GM12891 (cell line): ENCODE results near the gene SLC25A47.
"Not testable (repeated sequence)": the region's sequence is repeated elsewhere in the genome, so short reads cannot be mapped to it uniquely, and the experiment has no call there.

Experiments
- DNase-seq: peaks from one replicate; pipeline ENCODE4 v3.0.0; 2011; ENCODE audit warnings: low spot score; ENCODE audit not compliant: insufficient read length
- FAIRE-seq: peaks from 2 replicates; lab custom pipeline; 2011; peaks lifted over from hg19 to GRCh38; lab: Jason Lieb, UNC
- PAX5 ChIP-seq: IDR thresholded peaks from 2 replicates; pipeline ENCODE4 v1.6.1; 2011; ENCODE audit warnings: low read length, moderate library complexity, mild to moderate bottlenecking; ENCODE audit not compliant: insufficient read depth, severe bottlenecking
- POLR2A ChIP-seq: IDR thresholded peaks from 2 replicates; pipeline ENCODE4 v1.6.1; 2011; ENCODE audit warnings: low read depth, low read length, control low read depth
- POLR2AphosphoS5 ChIP-seq: IDR thresholded peaks from 2 replicates; pipeline ENCODE4 v1.6.1; 2011; ENCODE audit warnings: low read depth, low read length, control low read depth
- POU2F2 ChIP-seq: IDR thresholded peaks from 2 replicates; pipeline ENCODE4 v1.6.1; 2011; ENCODE audit warnings: low read depth, mild to moderate bottlenecking, control low read depth, low read length, moderate library complexity
- SPI1 ChIP-seq: IDR thresholded peaks from 2 replicates; pipeline ENCODE4 v1.6.1; 2011; ENCODE audit warnings: low read depth, low read length, control low read depth
- TAF1 ChIP-seq: IDR thresholded peaks from 2 replicates; pipeline ENCODE4 v1.6.1; 2011; ENCODE audit warnings: low read depth, low read length, control low read depth

Gene SLC25A47

GRCh38 chr14:100333827-100334226 lies 10.7 kb downstream of the SLC25A47 start:
- DNase-seq: no peak
- TF ChIP-seq TAF1 (no peak), POLR2A (0 out of 2 replicates have a peak, but pooled peaks have one; percentile 34), POU2F2 (no peak), SPI1 (no peak), PAX5 (no peak), POLR2AphosphoS5 (no peak; the same call in 1 of the 2 replicates)
- FAIRE-seq: no peak

- DNase-seq (no peak), FAIRE-seq (no peak)
- TF ChIP-seq POLR2A (no peak), PAX5 (no peak), SPI1 (no peak), POU2F2 (no peak), TAF1 (no peak), POLR2AphosphoS5 (no peak)
These were observed 11.8 kb downstream of the SLC25A47 start for GRCh38 chr14:100334904-100335303.

GRCh38 chr14:100336618-100337530 lies 13.7 kb downstream of the SLC25A47 start:
- no peak for DNase-seq
- 0 out of 2 replicates have a peak, but pooled peaks have one; percentile 13 for TF ChIP-seq POU2F2
- no peak for TF ChIP-seq SPI1
- no peak for FAIRE-seq

- FAIRE-seq: peak; percentile 9
- TF ChIP-seq POLR2A: 0 out of 2 replicates have a peak, but pooled peaks have one; percentile 28
- no peak for TF ChIP-seq PAX5
- no peak for TF ChIP-seq SPI1
- TF ChIP-seq TAF1: no peak
- TF ChIP-seq POU2F2: no peak; the same call in 1 of the 2 replicates
- peak; percentile 17; the same call in 1 of the 2 replicates for TF ChIP-seq POLR2AphosphoS5
These were observed 16.8 kb downstream of the SLC25A47 start for GRCh38 chr14:100339766-100340422.

GRCh38 chr14:100340423-100340813 lies 17.3 kb downstream of the SLC25A47 start:
- FAIRE-seq: no peak
- no peak for DNase-seq
- TF ChIP-seq TAF1 (no peak), POLR2A (no peak), POU2F2 (no peak), POLR2AphosphoS5 (no peak), SPI1 (no peak), PAX5 (no peak)

More at GRCh38 chr14:100339766-100340422, 16.8 kb downstream of the SLC25A47 start:
- no peak for DNase-seq

GRCh38 chr14:100341301-100342031 lies 18.3 kb downstream of the SLC25A47 start:
- peak; percentile 35; the same call in 1 of the 2 replicates for TF ChIP-seq POLR2AphosphoS5
- peak; percentile 21; the same call in 1 of the 2 replicates for TF ChIP-seq POLR2A
- peak; percentile 21; the same call in 1 of the 2 replicates for TF ChIP-seq SPI1
- TF ChIP-seq POU2F2: no peak
- TF ChIP-seq TAF1: no peak
- FAIRE-seq (peak; percentile 84), DNase-seq (no peak)

- no peak for TF ChIP-seq PAX5
- no peak for TF ChIP-seq SPI1
- TF ChIP-seq POLR2A: no peak
These were observed 19.1 kb downstream of the SLC25A47 start for GRCh38 chr14:100342195-100342594.

GRCh38 chr14:100342826-100343225 lies 19.7 kb downstream of the SLC25A47 start:
- not testable (repeated sequence) for FAIRE-seq, DNase-seq

More at GRCh38 chr14:100342195-100342594, 19.1 kb downstream of the SLC25A47 start:
- no peak for FAIRE-seq
- DNase-seq: no peak

GRCh38 chr14:100344657-100345056 lies 21.5 kb downstream of the SLC25A47 start:
- DNase-seq, FAIRE-seq: not testable (repeated sequence)

GRCh38 chr14:100345711-100346110 lies 22.6 kb downstream of the SLC25A47 start:
- DNase-seq (no peak), FAIRE-seq (no peak)
- TF ChIP-seq SPI1: no peak
- no peak for TF ChIP-seq POLR2A
- TF ChIP-seq TAF1: no peak
- no peak for TF ChIP-seq POU2F2
- TF ChIP-seq PAX5: no peak
- TF ChIP-seq POLR2AphosphoS5: no peak
